ENCODE results near the gene LAMB4. TPM values are rescaled to one million over a fixed set of nuclear protein-coding genes. Genes with fewer than 3 reads are reported as not detected.

The LAMB4 gene
- total and polyA plus RNA-seq, 2 donors (not counting 1 experiment from before 2014, with no cell fraction given) = not detected

GRCh38 chr7:108101759-108102158 is 28.4 kb downstream of the LAMB4 start:
- Mint-ChIP-seq H3K4me3 (no peak overlapping the region), H3K27me3 (peaks cover 32% of the 10 kb centered on the region), H3K27ac (no peak overlapping the region), H3K9me3 (ENCODE audit: insufficient read depth) (no peaks in the 10 kb centered on the region), H3K4me1 (no peaks in the 10 kb centered on the region)
- Histone ChIP-seq H3K9me3 (ENCODE audit: control extremely low read depth in 1 of 3, control insufficient read depth in 2 of 3, insufficient read depth in 1 of 3, low read length in 2 of 3) (no peaks in the 10 kb centered on the region), H3K79me2 (ENCODE audit: control insufficient read depth, insufficient read depth, low read length) (no peaks in the 10 kb centered on the region), H3K27me3 (replicated peaks in 1 of 4; ENCODE audit: control extremely low read depth in 1 of 4, control insufficient read depth in 3 of 4, insufficient read depth in 4 of 4, low read length in 3 of 4) (no peaks in the 10 kb centered on the region), H3K9ac (ENCODE audit: low read length) (no peak overlapping the region), H3K4me2 (replicated peaks; ENCODE audit: low read depth, low read length, poor library complexity, severe bottlenecking) (no peak overlapping the region), H2AFZ (ENCODE audit: insufficient read depth, low read depth, low read length, poor library complexity, severe bottlenecking) (no peak overlapping the region), H4K20me1 (ENCODE audit: control insufficient read depth, insufficient read depth, low read length, poor library complexity, severe bottlenecking) (no peaks in the 10 kb centered on the region), H3K27ac (ENCODE audit: low read length in 2 of 2) (no peak overlapping the region), H3K4me1 (ENCODE audit: control insufficient read depth in 2 of 2, insufficient read depth in 2 of 2, low read length in 2 of 2) (no peaks in the 10 kb centered on the region), H3K36me3 (replicated peaks in 1 of 2; ENCODE audit: control extremely low read depth in 1 of 2, control insufficient read depth in 1 of 2, extremely low read depth in 1 of 2, insufficient read depth in 2 of 2, low read length in 1 of 2) (no peaks in the 10 kb centered on the region), H3K4me3 (ENCODE audit: control extremely low read depth in 1 of 5, extremely low read depth in 1 of 5, insufficient read depth in 1 of 5, low read depth in 2 of 5, low read length in 4 of 5) (no peak overlapping the region)
- ChIA-PET CTCF (interaction anchor here (1.4 kb wide), 1 partner anchor 44 kb away, joined by 4 read pairs; no protein-coding TSS in a partner anchor), POLR2A (no interaction called here)
- WGBS (ENCODE audit: insufficient coverage) = 94% methylated on average over 2 of the region's 3 CpGs
- no peak for DNase-seq
- ATAC-seq (ENCODE audit: low read depth) = no peak
- no peak for TF ChIP-seq EZH2 (IDR thresholded peaks at IDR 0.05; ENCODE audit: borderline replicate concordance, insufficient read depth, low read depth, low read length, poor library complexity, severe bottlenecking)
- no peak for TF ChIP-seq CTCF (IDR thresholded peaks at IDR 0.05)
- intact Hi-C loops (cut with micrococcal nuclease) = no loop called here

- no peaks in the 10 kb centered on the region for H3K9me3 Mint-ChIP-seq (ENCODE audit: insufficient read depth)
Observed at GRCh38 chr7:108099713-108100112, 30.4 kb downstream of the LAMB4 start.

More at GRCh38 chr7:108099713-108100112, 30.4 kb downstream of the LAMB4 start:
- ATAC-seq (ENCODE audit: low read depth) (no peak), DNase-seq (no peak)
- Histone ChIP-seq H4K20me1 (ENCODE audit: control insufficient read depth, insufficient read depth, low read length, poor library complexity, severe bottlenecking) (no peaks in the 10 kb centered on the region), H3K9me3 (ENCODE audit: control extremely low read depth in 1 of 3, control insufficient read depth in 2 of 3, insufficient read depth in 1 of 3, low read length in 2 of 3) (no peaks in the 10 kb centered on the region), H3K4me2 (replicated peaks; ENCODE audit: low read depth, low read length, poor library complexity, severe bottlenecking) (no peak overlapping the region), H3K36me3 (replicated peaks in 1 of 2; ENCODE audit: control extremely low read depth in 1 of 2, control insufficient read depth in 1 of 2, extremely low read depth in 1 of 2, insufficient read depth in 2 of 2, low read length in 1 of 2) (no peaks in the 10 kb centered on the region), H3K27ac (ENCODE audit: low read length in 2 of 2) (no peak overlapping the region), H3K4me1 (ENCODE audit: control insufficient read depth in 2 of 2, insufficient read depth in 2 of 2, low read length in 2 of 2) (peaks cover 0 to 8% of the 10 kb centered on the region in 2 donors), H3K79me2 (ENCODE audit: control insufficient read depth, insufficient read depth, low read length) (no peaks in the 10 kb centered on the region), H3K27me3 (replicated peaks in 1 of 4; ENCODE audit: control extremely low read depth in 1 of 4, control insufficient read depth in 3 of 4, insufficient read depth in 4 of 4, low read length in 3 of 4) (no peaks in the 10 kb centered on the region), H2AFZ (ENCODE audit: insufficient read depth, low read depth, low read length, poor library complexity, severe bottlenecking) (no peak overlapping the region), H3K4me3 (ENCODE audit: control extremely low read depth in 1 of 5, extremely low read depth in 1 of 5, insufficient read depth in 1 of 5, low read depth in 2 of 5, low read length in 4 of 5) (no peak overlapping the region), H3K9ac (ENCODE audit: low read length) (no peak overlapping the region)
- intact Hi-C loops (cut with micrococcal nuclease) = no loop called here
- no peak for TF ChIP-seq EZH2 (IDR thresholded peaks at IDR 0.05; ENCODE audit: borderline replicate concordance, insufficient read depth, low read depth, low read length, poor library complexity, severe bottlenecking)
- no peak for TF ChIP-seq CTCF (IDR thresholded peaks at IDR 0.05)
- no CpG with 5 or more reads among the region's 1 CpG for WGBS (ENCODE audit: insufficient coverage)
- H3K27ac Mint-ChIP-seq = no peak overlapping the region
- peaks cover 26% of the 10 kb centered on the region for H3K27me3 Mint-ChIP-seq
- no peak overlapping the region for H3K4me3 Mint-ChIP-seq
- ChIA-PET POLR2A (no interaction called here), CTCF (no interaction called here)
- H3K4me1 Mint-ChIP-seq = peaks cover 8% of the 10 kb centered on the region
